Measurements from ENCODE around the gene SHKBP1.
A peak's percentile ranks its signal among the peaks of the same experiment; 100 is the strongest.

SHKBP1 gene

DNA sequence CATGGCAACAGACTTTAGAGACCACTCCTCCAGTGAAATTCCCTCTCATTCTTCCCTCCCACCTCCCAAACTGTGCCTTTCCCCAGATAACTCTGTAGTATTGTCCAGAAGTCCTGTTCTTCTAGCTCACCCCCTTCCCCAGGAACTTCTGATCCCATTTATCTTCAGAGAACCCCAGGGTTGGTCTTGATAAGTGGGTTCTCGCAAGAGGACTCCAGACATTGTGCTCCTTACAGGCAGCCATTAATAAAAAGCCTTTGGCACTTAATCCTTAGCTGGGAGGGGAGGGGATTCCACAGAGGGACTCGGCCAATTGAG is 26.4 kb downstream of the SHKBP1 start:
- DNase-seq (ENCODE audit: low read depth), result no peak

- DNase-seq (ENCODE audit: low read depth), result peak; percentile 89
Measured at GRCh38 chr19:40603389-40604170, 26.9 kb downstream of the SHKBP1 start.

DNA sequence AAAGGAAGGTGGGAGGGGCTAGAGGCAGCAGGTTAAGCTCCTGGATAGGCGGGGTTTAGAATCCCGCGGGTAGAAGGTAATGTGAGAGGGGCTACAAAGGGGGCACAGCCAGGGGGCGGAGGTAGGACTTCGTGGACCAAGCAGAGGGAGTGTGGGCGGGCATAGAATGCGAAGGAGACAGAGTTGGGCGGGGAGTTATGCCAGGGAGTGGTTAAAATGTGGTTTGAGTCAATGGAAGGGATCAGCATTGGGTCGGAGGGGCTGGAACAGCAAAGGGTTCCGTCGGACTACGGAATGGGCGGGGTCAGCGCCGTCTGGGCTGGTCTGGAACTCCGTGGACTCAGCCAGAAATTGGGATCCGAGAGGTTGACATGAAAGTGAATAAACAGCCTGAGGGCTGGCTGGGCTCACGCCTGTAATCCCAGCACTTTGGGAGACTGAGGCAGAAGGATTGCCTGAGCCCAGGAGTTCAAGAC is 27.5 kb downstream of the SHKBP1 start:
- DNase-seq (ENCODE audit: low read depth), result no peak

GRCh38 chr19:40604647-40605215 is 28.1 kb downstream of the SHKBP1 start:
- no peak for DNase-seq (ENCODE audit: low read depth)

- no peak for DNase-seq (ENCODE audit: low read depth)
Measured at GRCh38 chr19:40605216-40605971, 28.7 kb downstream of the SHKBP1 start.

DNA sequence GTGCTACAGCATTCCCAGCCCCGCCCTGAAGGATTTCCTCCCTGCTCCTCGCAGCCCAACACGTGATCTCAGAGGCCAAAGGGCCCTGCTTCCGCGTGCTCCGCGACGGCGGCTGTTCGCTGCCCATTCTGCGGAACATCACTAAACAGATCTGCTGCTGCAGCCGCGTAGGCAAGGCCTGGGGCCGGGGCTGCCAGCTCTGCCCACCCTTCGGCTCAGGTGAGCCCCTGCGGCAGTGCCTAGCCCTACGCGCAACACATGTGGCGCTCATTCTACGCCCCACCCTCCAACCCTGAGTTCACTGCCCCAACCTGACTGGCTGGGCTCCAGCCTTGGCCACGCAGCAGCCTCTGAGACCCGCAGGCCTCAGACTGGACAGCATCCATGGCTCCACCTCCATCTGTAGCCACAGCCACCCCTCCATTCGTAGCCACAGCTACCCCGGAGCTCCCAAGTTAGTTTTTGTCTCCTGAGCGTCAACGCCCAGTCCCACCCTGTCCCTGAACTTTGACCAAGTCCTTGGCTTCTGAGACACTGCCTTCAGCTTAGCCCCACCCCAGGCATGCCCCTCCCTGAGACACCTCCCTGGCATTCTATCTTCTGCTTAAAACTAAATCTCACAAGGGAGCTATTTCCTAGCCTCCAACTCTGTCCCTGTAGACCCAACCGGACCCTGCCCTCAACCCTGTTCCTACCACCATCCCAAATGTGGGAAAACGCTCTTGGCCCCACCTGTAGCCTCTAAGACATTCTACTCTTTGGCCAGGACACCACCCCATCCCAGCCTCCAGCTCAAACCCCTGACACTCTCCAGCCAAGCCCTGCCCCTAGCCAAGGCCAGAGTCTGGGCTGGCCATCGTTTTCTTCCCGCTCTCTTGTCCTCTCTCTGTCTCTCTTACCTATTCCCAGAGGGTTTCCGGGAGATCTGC is 30.9 kb downstream of the SHKBP1 start:
- DNase-seq (ENCODE audit: low read depth), result no peak

DNA sequence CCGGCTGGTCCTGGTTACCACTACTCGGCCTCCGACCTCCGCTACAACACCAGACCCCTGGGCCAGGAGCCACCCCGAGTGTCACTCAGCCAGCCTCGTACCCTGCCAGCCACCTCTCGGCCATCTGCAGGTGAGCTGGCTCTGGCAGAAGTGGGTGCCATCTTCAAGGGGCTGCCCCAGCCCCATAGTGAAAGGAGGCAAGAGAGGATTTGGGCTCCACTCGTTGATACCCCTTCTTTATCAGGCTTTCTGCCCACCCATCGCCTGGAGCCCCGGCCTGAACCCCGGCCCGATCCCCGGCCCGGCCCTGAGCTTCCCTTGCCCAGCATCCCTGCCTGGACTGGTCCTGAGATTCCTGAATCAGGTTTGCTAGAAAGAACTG is 31.6 kb downstream of the SHKBP1 start:
- DNase-seq (ENCODE audit: low read depth), result no peak

DNA sequence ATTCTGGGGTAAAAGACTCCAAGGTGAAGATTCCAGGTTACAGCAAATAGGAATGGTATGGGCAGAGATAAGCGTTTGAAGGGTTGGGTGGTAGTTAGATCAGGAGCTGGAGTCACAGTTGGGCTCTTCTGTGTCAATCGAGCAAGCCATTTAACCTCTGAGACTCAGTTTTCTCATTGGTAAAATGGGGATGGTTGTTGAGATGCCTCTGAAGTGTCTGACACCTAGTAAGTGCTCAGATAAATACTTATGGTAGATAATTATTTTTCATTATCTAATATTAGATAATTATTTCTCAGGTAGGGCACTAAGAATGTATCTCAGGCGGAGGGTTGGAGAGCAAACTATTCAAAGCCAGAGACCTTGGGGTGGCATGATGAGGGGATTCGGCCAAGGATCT is 32.3 kb downstream of the SHKBP1 start:
- no peak for DNase-seq (ENCODE audit: low read depth)

DNA sequence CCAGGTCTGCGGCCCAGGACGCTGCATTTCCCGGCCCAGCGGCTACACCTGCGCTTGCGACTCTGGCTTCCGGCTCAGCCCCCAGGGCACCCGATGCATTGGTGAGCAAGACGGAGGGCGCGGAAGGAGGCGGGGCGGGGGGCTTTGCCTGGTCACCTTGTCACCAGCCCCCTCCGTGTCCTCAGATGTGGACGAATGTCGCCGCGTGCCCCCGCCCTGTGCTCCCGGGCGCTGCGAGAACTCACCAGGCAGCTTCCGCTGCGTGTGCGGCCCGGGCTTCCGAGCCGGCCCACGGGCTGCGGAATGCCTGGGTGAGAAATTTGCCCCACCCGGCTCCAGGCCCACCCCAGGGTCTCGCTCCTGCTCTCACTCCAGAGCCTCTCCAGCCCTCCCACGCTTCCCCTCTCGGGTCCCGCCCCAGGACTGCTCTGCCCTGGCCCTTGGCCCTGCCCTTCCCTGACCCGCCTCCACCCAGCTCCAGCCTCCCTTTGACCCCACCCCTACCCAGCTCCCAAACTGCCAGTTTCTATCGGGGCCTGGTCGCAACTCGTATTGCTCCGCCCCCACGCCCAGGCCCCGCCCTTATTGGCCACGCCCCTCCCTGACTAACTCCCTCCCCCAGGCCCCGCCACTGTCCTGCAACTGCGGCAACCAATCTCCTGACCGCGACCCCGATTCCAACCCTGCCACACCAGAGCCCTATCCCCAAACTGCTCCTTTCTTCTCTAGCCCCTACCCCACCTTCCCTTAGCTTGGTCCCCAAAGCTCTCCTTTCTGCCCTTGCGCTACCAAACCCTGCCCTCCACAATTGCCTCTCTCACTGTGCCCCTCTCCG is 33.1 kb downstream of the SHKBP1 start:
- peak; percentile 55 for DNase-seq (ENCODE audit: low read depth)

- no peak for DNase-seq (ENCODE audit: low read depth)
Measured at GRCh38 chr19:40610396-40611064, 33.9 kb downstream of the SHKBP1 start.

DNA sequence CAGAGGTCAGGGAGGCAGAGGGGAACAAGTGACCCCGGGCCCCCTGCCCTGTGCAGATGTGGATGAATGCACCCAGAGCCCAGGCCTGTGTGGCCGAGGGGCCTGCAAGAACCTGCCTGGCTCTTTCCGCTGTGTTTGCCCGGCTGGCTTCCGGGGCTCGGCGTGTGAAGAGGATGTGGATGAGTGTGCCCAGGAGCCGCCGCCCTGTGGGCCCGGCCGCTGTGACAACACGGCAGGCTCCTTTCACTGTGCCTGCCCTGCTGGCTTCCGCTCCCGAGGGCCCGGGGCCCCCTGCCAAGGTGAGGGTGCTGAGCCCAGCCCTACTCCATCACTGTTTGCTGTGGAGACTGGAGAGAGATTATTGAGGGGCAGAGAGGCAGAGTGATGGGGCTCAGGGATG is 34.4 kb downstream of the SHKBP1 start:
- no peak for DNase-seq (ENCODE audit: low read depth)

GRCh38 chr19:40611900-40612698 is 35.4 kb downstream of the SHKBP1 start:
- no peak for DNase-seq (ENCODE audit: low read depth)

GRCh38 chr19:40612831-40613689 is 36.4 kb downstream of the SHKBP1 start:
- DNase-seq (ENCODE audit: low read depth), result no peak

DNA sequence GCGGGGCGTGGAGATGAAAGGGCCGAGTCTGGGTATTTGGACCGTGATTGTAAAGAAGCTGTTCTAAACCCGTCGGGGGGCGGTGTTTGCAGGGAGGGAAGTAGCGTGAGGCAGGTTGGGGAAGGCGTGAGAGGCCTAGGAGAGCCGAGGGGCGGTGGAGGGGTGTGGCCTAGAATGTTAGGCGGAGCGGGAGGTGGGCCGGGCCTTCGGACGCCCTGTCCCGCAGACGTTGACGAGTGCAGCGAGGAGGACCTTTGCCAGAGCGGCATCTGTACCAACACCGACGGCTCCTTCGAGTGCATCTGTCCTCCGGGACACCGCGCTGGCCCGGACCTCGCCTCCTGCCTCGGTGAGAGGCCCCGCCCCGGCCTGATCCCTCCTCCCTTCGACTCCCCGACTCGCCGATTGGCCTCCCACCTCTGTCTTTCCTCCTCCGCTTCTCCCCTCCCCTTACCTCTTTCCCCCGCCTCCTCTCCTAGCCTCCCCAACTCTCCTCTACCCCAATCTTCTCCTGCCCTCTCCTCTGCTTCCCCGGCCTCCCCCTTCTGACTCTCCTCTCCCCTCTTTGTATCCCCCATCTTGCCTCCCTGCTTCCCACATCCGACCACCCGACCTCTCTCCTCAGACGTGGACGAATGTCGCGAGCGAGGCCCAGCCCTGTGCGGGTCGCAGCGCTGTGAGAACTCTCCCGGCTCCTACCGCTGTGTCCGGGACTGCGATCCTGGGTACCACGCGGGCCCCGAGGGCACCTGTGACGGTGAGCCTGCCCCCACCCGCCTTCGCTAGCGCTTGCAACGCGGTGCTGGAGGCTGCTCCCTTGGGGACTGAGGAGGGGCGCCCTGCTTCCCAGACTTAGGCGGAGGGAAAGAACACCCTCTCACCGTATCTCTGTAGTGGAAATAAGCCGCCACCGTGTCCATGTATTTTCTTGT is 37.3 kb downstream of the SHKBP1 start:
- DNase-seq (ENCODE audit: low read depth), result peak; percentile 43

DNA sequence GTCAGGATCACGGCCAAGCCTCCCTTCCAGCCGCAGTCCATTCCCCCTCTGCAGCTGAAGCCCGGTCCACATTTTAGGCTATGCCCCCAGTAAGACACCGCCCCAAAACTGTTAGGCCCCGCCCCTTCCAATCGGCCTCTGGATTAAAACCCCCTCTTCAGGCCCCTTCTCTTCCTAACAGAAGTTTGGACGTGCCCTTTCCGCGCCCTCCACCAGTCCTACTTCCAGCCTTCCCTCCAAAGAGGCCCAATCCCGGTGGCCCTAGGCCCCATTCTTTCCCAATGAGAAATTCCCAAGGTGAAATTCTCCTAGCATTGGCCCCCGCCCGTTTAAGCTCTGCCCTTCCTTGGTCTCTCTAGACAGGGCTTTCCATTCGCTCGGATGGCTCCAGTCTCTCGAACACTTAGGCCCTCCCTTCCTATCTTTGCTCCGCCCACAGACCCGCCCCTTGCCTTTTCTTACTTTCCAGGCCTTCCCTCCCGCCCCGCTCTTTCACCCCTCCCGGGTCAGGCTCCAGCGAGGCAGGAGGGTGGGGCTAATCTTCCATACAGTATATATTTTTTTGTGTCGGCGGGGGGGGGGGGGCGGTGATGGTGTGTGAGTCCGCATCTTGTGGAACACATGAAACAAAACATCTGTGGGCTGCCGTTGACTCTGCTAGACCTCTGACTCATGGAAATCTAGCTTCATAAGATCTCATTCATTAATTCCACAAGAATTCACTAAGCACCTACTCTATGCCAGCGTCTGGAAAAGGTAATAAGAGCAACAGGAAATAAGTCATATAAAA is 38.1 kb downstream of the SHKBP1 start:
- DNase-seq (ENCODE audit: low read depth), result peak; percentile 73

GRCh38 chr19:40616178-40616577 is 39.5 kb downstream of the SHKBP1 start:
- no peak for DNase-seq (ENCODE audit: low read depth)

GRCh38 chr19:40616941-40617340 is 40.3 kb downstream of the SHKBP1 start:
- no peak for DNase-seq (ENCODE audit: low read depth)
